ENCODE results near the gene UBE2QL1.

Gene UBE2QL1

GRCh38 chr5:6455571-6456200, 7.0 kb downstream of the UBE2QL1 start:
- TF ChIP-seq GATA3 (IDR thresholded peaks at IDR 0.05; ENCODE audit: low read depth, low read length): no peak
- TF ChIP-seq GATA2 (IDR thresholded peaks at IDR 0.05; ENCODE audit: low read depth, low read length): no peak

GRCh38 chr5:6456766-6457370, 8.2 kb downstream of the UBE2QL1 start:
- no peak for TF ChIP-seq GATA2 (IDR thresholded peaks at IDR 0.05; ENCODE audit: low read depth, low read length)
- TF ChIP-seq GATA3 (IDR thresholded peaks at IDR 0.05; ENCODE audit: low read depth, low read length): no peak

- TF ChIP-seq GATA2 (IDR thresholded peaks at IDR 0.05; ENCODE audit: low read depth, low read length) (no peak), GATA3 (IDR thresholded peaks at IDR 0.05; ENCODE audit: low read depth, low read length) (no peak)
Observed at GRCh38 chr5:6457592-6457991, 8.9 kb downstream of the UBE2QL1 start.

- no peak for TF ChIP-seq GATA3 (IDR thresholded peaks at IDR 0.05; ENCODE audit: low read depth, low read length)
- no peak for TF ChIP-seq GATA2 (IDR thresholded peaks at IDR 0.05; ENCODE audit: low read depth, low read length)
Observed at GRCh38 chr5:6458833-6459232, 10.2 kb downstream of the UBE2QL1 start.

- no peak for TF ChIP-seq GATA2 (IDR thresholded peaks at IDR 0.05; ENCODE audit: low read depth, low read length)
- no peak for TF ChIP-seq GATA3 (IDR thresholded peaks at IDR 0.05; ENCODE audit: low read depth, low read length)
Observed at GRCh38 chr5:6459896-6460295, 11.2 kb downstream of the UBE2QL1 start.

GRCh38 chr5:6461006-6461405, 12.3 kb downstream of the UBE2QL1 start:
- TF ChIP-seq GATA2 (IDR thresholded peaks at IDR 0.05; ENCODE audit: low read depth, low read length) (no peak), GATA3 (IDR thresholded peaks at IDR 0.05; ENCODE audit: low read depth, low read length) (no peak)

GRCh38 chr5:6461793-6462650, 13.4 kb downstream of the UBE2QL1 start:
- TF ChIP-seq GATA2 (IDR thresholded peaks at IDR 0.05; ENCODE audit: low read depth, low read length) (no peak), GATA3 (IDR thresholded peaks at IDR 0.05; ENCODE audit: low read depth, low read length) (no peak)

- TF ChIP-seq GATA3 (IDR thresholded peaks at IDR 0.05; ENCODE audit: low read depth, low read length) (no peak), GATA2 (IDR thresholded peaks at IDR 0.05; ENCODE audit: low read depth, low read length) (no peak)
Observed at GRCh38 chr5:6462671-6463070, 14.0 kb downstream of the UBE2QL1 start.

- TF ChIP-seq GATA2 (IDR thresholded peaks at IDR 0.05; ENCODE audit: low read depth, low read length) (no peak), GATA3 (IDR thresholded peaks at IDR 0.05; ENCODE audit: low read depth, low read length) (no peak)
Observed at GRCh38 chr5:6464441-6464840, 15.8 kb downstream of the UBE2QL1 start.

- TF ChIP-seq GATA3 (IDR thresholded peaks at IDR 0.05; ENCODE audit: low read depth, low read length) (no peak), GATA2 (IDR thresholded peaks at IDR 0.05; ENCODE audit: low read depth, low read length) (no peak)
Observed at GRCh38 chr5:6465831-6466790, 17.5 kb downstream of the UBE2QL1 start.

- TF ChIP-seq GATA2 (IDR thresholded peaks at IDR 0.05; ENCODE audit: low read depth, low read length) (no peak), GATA3 (IDR thresholded peaks at IDR 0.05; ENCODE audit: low read depth, low read length) (no peak)
Observed at GRCh38 chr5:6466975-6467567, 18.4 kb downstream of the UBE2QL1 start.

- TF ChIP-seq GATA2 (IDR thresholded peaks at IDR 0.05; ENCODE audit: low read depth, low read length) (no peak), GATA3 (IDR thresholded peaks at IDR 0.05; ENCODE audit: low read depth, low read length) (no peak)
Observed at GRCh38 chr5:6467591-6467990, 18.9 kb downstream of the UBE2QL1 start.

- TF ChIP-seq GATA2 (IDR thresholded peaks at IDR 0.05; ENCODE audit: low read depth, low read length) (no peak), GATA3 (IDR thresholded peaks at IDR 0.05; ENCODE audit: low read depth, low read length) (no peak)
Observed at GRCh38 chr5:6468104-6468503, 19.4 kb downstream of the UBE2QL1 start.

All from SH-SY5Y (cell line).